Measurements from ENCODE around the gene NOL6.
"Not testable (repeated sequence)": the region's sequence is repeated elsewhere in the genome, so short reads cannot be mapped to it uniquely, and the experiment has no call there.

The NOL6 gene

GRCh38 chr9:33463151-33463550, 10.6 kb downstream of the NOL6 start:
- TF ChIP-seq CTCF (IDR thresholded peaks at IDR 0.05; ENCODE audit: insufficient read depth, low read depth, low read length, missing control alignments): no peak
- no peak for DNase-seq (ENCODE audit: low read depth)
- no peak overlapping the region for H3K4me3 ChIP-seq (ENCODE audit: low read length)

- DNase-seq (ENCODE audit: low read depth): no peak
- H3K4me3 ChIP-seq (ENCODE audit: low read length): no peak overlapping the region
- TF ChIP-seq CTCF (IDR thresholded peaks at IDR 0.05; ENCODE audit: insufficient read depth, low read depth, low read length, missing control alignments): no peak
Measured at GRCh38 chr9:33461492-33461891, 12.2 kb downstream of the NOL6 start.

GRCh38 chr9:33460854-33461253, 12.9 kb downstream of the NOL6 start:
- DNase-seq (ENCODE audit: low read depth): no peak
- no peak for TF ChIP-seq CTCF (IDR thresholded peaks at IDR 0.05; ENCODE audit: insufficient read depth, low read depth, low read length, missing control alignments)
- no peak overlapping the region for H3K4me3 ChIP-seq (ENCODE audit: low read length)

- no peak overlapping the region for H3K4me3 ChIP-seq (ENCODE audit: low read length)
- TF ChIP-seq CTCF (IDR thresholded peaks at IDR 0.05; ENCODE audit: insufficient read depth, low read depth, low read length, missing control alignments): no peak
- no peak for DNase-seq (ENCODE audit: low read depth)
Measured at GRCh38 chr9:33459115-33459514, 14.6 kb downstream of the NOL6 start.

GRCh38 chr9:33458444-33458843, 15.3 kb downstream of the NOL6 start:
- H3K4me3 ChIP-seq (ENCODE audit: low read length): no peak overlapping the region
- peak; percentile 94 for DNase-seq (ENCODE audit: low read depth)
- TF ChIP-seq CTCF (IDR thresholded peaks at IDR 0.05; ENCODE audit: insufficient read depth, low read depth, low read length, missing control alignments): no peak

GRCh38 chr9:33455945-33456344, 17.8 kb downstream of the NOL6 start:
- no peak for TF ChIP-seq CTCF (IDR thresholded peaks at IDR 0.05; ENCODE audit: insufficient read depth, low read depth, low read length, missing control alignments)
- H3K4me3 ChIP-seq (ENCODE audit: low read length): no peak overlapping the region
- no peak for DNase-seq (ENCODE audit: low read depth)

GRCh38 chr9:33455456-33455855, 18.3 kb downstream of the NOL6 start:
- not testable (repeated sequence) for H3K4me3 ChIP-seq (ENCODE audit: low read length); DNase-seq (ENCODE audit: low read depth)

- DNase-seq (ENCODE audit: low read depth); H3K4me3 ChIP-seq (ENCODE audit: low read length): not testable (repeated sequence)
Measured at GRCh38 chr9:33454661-33455026, 19.1 kb downstream of the NOL6 start.
